Stimulated activated CD4-positive, alpha-beta T cell treated with anti-CD3 and anti-CD28 coated beads, Interleukin-12 subunit alpha, Interleukin-12 subunit beta, amount 100 ng/mL, for 24 hours (primary cell): Measurements from ENCODE around the gene CDH23.
A peak's percentile ranks its signal among the peaks of the same experiment; 100 is the strongest.

Experiments used
- DNase-seq, 2 experiments: peaks; one replicate each; pipeline ENCODE4 v3.0.0-alpha.2; 2020; ENCODE audit warnings: low read depth in 2 of 2

Gene CDH23

GRCh38 chr10:71773221-71773971 lies 376.7 kb downstream of the CDH23 start, which contains the start of gene VSIR:
VSIR (minus strand) TSS chr10:71773520; CDS start chr10:71773439, 81 bp downstream.
- peak; percentile 90 to 91 for DNase-seq

- DNase-seq = no peak
Measured at GRCh38 chr10:71774916-71775702, 378.4 kb downstream of the CDH23 start.

GRCh38 chr10:71776481-71776925 lies 379.8 kb downstream of the CDH23 start:
- DNase-seq = no peak

- DNase-seq = no peak
Measured at GRCh38 chr10:71777213-71777985, 380.7 kb downstream of the CDH23 start.

- no peak for DNase-seq
Measured at GRCh38 chr10:71778071-71778825, 381.5 kb downstream of the CDH23 start.

GRCh38 chr10:71779641-71780040 lies 382.9 kb downstream of the CDH23 start:
- DNase-seq = no peak

- DNase-seq = no peak
Measured at GRCh38 chr10:71780156-71780555, 383.4 kb downstream of the CDH23 start.

GRCh38 chr10:71780719-71781118 lies 384.0 kb downstream of the CDH23 start:
- no peak for DNase-seq

- no peak for DNase-seq
Measured at GRCh38 chr10:71782221-71782916, 385.6 kb downstream of the CDH23 start.

GRCh38 chr10:71782917-71783490 lies 386.3 kb downstream of the CDH23 start:
- no peak for DNase-seq

- DNase-seq = no peak
Measured at GRCh38 chr10:71783917-71784678, 387.4 kb downstream of the CDH23 start.

- no peak for DNase-seq
Measured at GRCh38 chr10:71784679-71785272, 388.1 kb downstream of the CDH23 start.

GRCh38 chr10:71788954-71789353 lies 392.2 kb downstream of the CDH23 start:
- no peak for DNase-seq

GRCh38 chr10:71789871-71790270 lies 393.2 kb downstream of the CDH23 start:
- DNase-seq = no peak

GRCh38 chr10:71790749-71791440 lies 394.2 kb downstream of the CDH23 start:
- no peak for DNase-seq

- DNase-seq = no peak
Measured at GRCh38 chr10:71795248-71795647, 398.5 kb downstream of the CDH23 start.

- DNase-seq = no peak
Measured at GRCh38 chr10:71796749-71797405, 400.2 kb downstream of the CDH23 start.
